Activated T-cell treated with anti-CD3 and anti-CD28 coated beads for 48 hours (primary cell): ENCODE data around the gene MC2R.
"Not testable (repeated sequence)": the region's sequence is repeated elsewhere in the genome, so short reads cannot be mapped to it uniquely, and the experiment has no call there.

ENCODE experiments used
- DNase-seq: peaks from one replicate; pipeline ENCODE4 v3.0.0-alpha.2; 2020; ENCODE audit warnings: low read depth

MC2R gene

GRCh38 chr18:13892098-13892497, 23.2 kb downstream of the MC2R start:
- no peak for DNase-seq

GRCh38 chr18:13890761-13891361, 24.5 kb downstream of the MC2R start:
- DNase-seq = no peak

- no peak for DNase-seq
Observed at GRCh38 chr18:13889671-13890070, 25.7 kb downstream of the MC2R start.

GRCh38 chr18:13888191-13888716, 27.1 kb downstream of the MC2R start:
- no peak for DNase-seq

GRCh38 chr18:13885009-13885408, 30.3 kb downstream of the MC2R start:
- DNase-seq = no peak

- DNase-seq = no peak
Observed at GRCh38 chr18:13879937-13880336, 35.4 kb downstream of the MC2R start.

- DNase-seq = no peak
Observed at GRCh38 chr18:13879492-13879891, 35.8 kb downstream of the MC2R start.

- no peak for DNase-seq
Observed at GRCh38 chr18:13878857-13879256, 36.5 kb downstream of the MC2R start.

- DNase-seq = no peak
Observed at GRCh38 chr18:13877157-13877556, 38.2 kb downstream of the MC2R start.

- DNase-seq = no peak
Observed at GRCh38 chr18:13874558-13874957, 40.8 kb downstream of the MC2R start.

- no peak for DNase-seq
Observed at GRCh38 chr18:13872932-13873331, 42.4 kb downstream of the MC2R start.

- no peak for DNase-seq
Observed at GRCh38 chr18:13872373-13872772, 43.0 kb downstream of the MC2R start.

- no peak for DNase-seq
Observed at GRCh38 chr18:13871701-13872100, 43.6 kb downstream of the MC2R start.

GRCh38 chr18:13868501-13869271, 46.6 kb downstream of the MC2R start:
- DNase-seq = no peak

GRCh38 chr18:13862898-13863297, 52.4 kb downstream of the MC2R start:
- DNase-seq = not testable (repeated sequence)

GRCh38 chr18:13849791-13850190, 65.5 kb downstream of the MC2R start:
- no peak for DNase-seq

- no peak for DNase-seq
Observed at GRCh38 chr18:13836559-13836958, 78.8 kb downstream of the MC2R start.

GRCh38 chr18:13835202-13835601, 80.1 kb downstream of the MC2R start:
- DNase-seq = no peak

GRCh38 chr18:13834496-13835015, 80.8 kb downstream of the MC2R start:
- no peak for DNase-seq
